Measurements from ENCODE around the gene TRIM48.
"Not testable (repeated sequence)": the region's sequence is repeated elsewhere in the genome, so short reads cannot be mapped to it uniquely, and the experiment has no call there.

The TRIM48 gene, protein sequence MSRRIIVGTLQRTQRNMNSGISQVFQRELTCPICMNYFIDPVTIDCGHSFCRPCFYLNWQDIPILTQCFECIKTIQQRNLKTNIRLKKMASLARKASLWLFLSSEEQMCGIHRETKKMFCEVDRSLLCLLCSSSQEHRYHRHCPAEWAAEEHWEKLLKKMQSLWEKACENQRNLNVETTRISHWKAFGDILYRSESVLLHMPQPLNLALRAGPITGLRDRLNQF

GRCh38 chr11:55261855-55262254, at the start of gene TRIM48:
Gene TRIM48 (plus strand): TSS chr11:55262155. CDS start chr11:55262268, 113 bp downstream.
- DNase-seq (ENCODE audit: extremely low spot score); CTCF ChIA-PET; POLR2A ChIA-PET: not testable (repeated sequence)

- POLR2A ChIA-PET: not testable (repeated sequence)
These were observed 23.6 kb upstream of the TRIM48 start for GRCh38 chr11:55238316-55238715.

GRCh38 chr11:55263081-55263480, 1.1 kb downstream of the TRIM48 start:
- CTCF ChIA-PET: no interaction called here
- no peak for DNase-seq (ENCODE audit: extremely low spot score)
- POLR2A ChIA-PET: no interaction called here
- TF ChIP-seq ARNT (IDR thresholded peaks at IDR 0.05) (no peak), PKNOX1 (IDR thresholded peaks at IDR 0.05) (no peak), L3MBTL2 (conservative IDR thresholded peaks at IDR 0.05) (no peak), SUZ12 (IDR thresholded peaks at IDR 0.05) (no peak), ELF4 (IDR thresholded peaks at IDR 0.05) (no peak), BHLHE40 (IDR thresholded peaks at IDR 0.05; ENCODE audit: borderline replicate concordance) (no peak), ZNF384 (IDR thresholded peaks at IDR 0.05) (no peak), TARDBP (IDR thresholded peaks at IDR 0.05) (no peak), LEF1 (IDR thresholded peaks at IDR 0.05; ENCODE audit: borderline replicate concordance) (no peak), NFRKB (IDR thresholded peaks at IDR 0.05) (no peak), FOXA1 (IDR thresholded peaks at IDR 0.05) (no peak), SP1 (IDR thresholded peaks at IDR 0.05) (no peak), FOXM1 (IDR thresholded peaks at IDR 0.05; ENCODE audit: borderline replicate concordance) (no peak), CTBP1 (IDR thresholded peaks at IDR 0.05; ENCODE audit: borderline replicate concordance) (no peak), HDGF (IDR thresholded peaks at IDR 0.05; ENCODE audit: borderline replicate concordance) (no peak), FOXK2 (IDR thresholded peaks at IDR 0.05) (no peak)

More at GRCh38 chr11:55238316-55238715, 23.6 kb upstream of the TRIM48 start:
- CTCF ChIA-PET; DNase-seq (ENCODE audit: extremely low spot score): not testable (repeated sequence)
